H1 (cell line): ENCODE measurements around the gene PCYT1A. TPM values are rescaled to one million over a fixed set of nuclear protein-coding genes. Genes with fewer than 3 reads are reported as not detected.

Source experiments
- CTCF ChIA-PET: fragments of 300-600 bp; sonication (Branson Sonifier 250); formaldehyde crosslinking; loops from one replicate; lab custom pipeline; 2021; ENCODE audit not compliant: partially characterized antibody; lab: Charles Lee
- POLR2A ChIA-PET: fragments of 300-600 bp; sonication (Branson Sonifier 250); formaldehyde crosslinking; loops from one replicate; lab custom pipeline; 2021; ENCODE audit warnings: inconsistent platforms; ENCODE audit not compliant: partially characterized antibody; lab: Charles Lee
- DNase-seq, 2 experiments: peaks; one replicate each; pipeline versions ENCODE4 v3.0.0 to v3.0.0-alpha.2; 2010 to 2022; ENCODE audit warnings: low spot score in 2 of 2, low read depth in 1 of 2, mixed read lengths in 1 of 2
- FAIRE-seq: peaks from 2 replicates; lab custom pipeline; 2011; peaks lifted over from hg19 to GRCh38; lab: Jason Lieb, UNC
- H2AFZ ChIP-seq: 2 replicates; pipeline ENCODE4 v1.8.1; 2012; ENCODE audit warnings: low read length, inconsistent platforms
- H2AK5ac ChIP-seq: 2 replicates; pipeline ENCODE4 v1.6.1; 2013; ENCODE audit warnings: low read depth, low read length
- H2BK120ac ChIP-seq: replicated peaks from 2 replicates; pipeline ENCODE3; 2013; ENCODE audit warnings: low read depth, low read length, inconsistent platforms
- H2BK12ac ChIP-seq: 2 replicates; pipeline ENCODE4 v1.6.1; 2013; ENCODE audit warnings: low read depth, low read length
- H2BK15ac ChIP-seq: 2 replicates; pipeline ENCODE4 v1.6.1; 2013; ENCODE audit warnings: low read length
- H2BK20ac ChIP-seq: 2 replicates; pipeline ENCODE4 v1.6.1; 2013; ENCODE audit warnings: low read length
- H2BK5ac ChIP-seq: 2 replicates; pipeline ENCODE4 v1.6.1; 2013; ENCODE audit warnings: low read depth, low read length
- H3K14ac ChIP-seq: 2 replicates; pipeline ENCODE4 v1.6.1; 2013; ENCODE audit warnings: inconsistent platforms; ENCODE audit not compliant: insufficient read length
- H3K18ac ChIP-seq: 2 replicates; pipeline ENCODE4 v1.6.1; 2013; ENCODE audit warnings: low read length; ENCODE audit errors: extremely low read depth
- H3K23ac ChIP-seq: 2 replicates; pipeline ENCODE4 v1.6.1; 2013; ENCODE audit warnings: inconsistent platforms; ENCODE audit not compliant: insufficient read length
- H3K23me2 ChIP-seq: 2 replicates; pipeline ENCODE4 v1.6.1; 2013; ENCODE audit warnings: low read depth, low read length
- H3K27ac ChIP-seq: 2 replicates; pipeline ENCODE4 v1.6.1; 2011; ENCODE audit warnings: low read depth, low read length, inconsistent platforms
- H3K27me3 ChIP-seq, 4 experiments: replicated peaks in 1 of 4; 1 replicate in 1 of 4; 2 replicates in 3 of 4; pipeline versions ENCODE4 v1.6.1 to v1.8.1; 2011 to 2013; ENCODE audit warnings: low read length in 3 of 4, mild to moderate bottlenecking in 3 of 4, inconsistent platforms in 2 of 4, mixed read lengths in 2 of 4, moderate library complexity in 1 of 4; ENCODE audit not compliant: control insufficient read depth in 3 of 4, insufficient read depth in 3 of 4; ENCODE audit errors: extremely low read depth in 1 of 4
- H3K36me3 ChIP-seq, 4 experiments: 2 replicates each; pipeline versions ENCODE4 v1.6.1 to v1.8.1; 2011 to 2013; ENCODE audit warnings: mild to moderate bottlenecking in 4 of 4, low read length in 3 of 4, moderate library complexity in 2 of 4, control low read depth in 1 of 4, inconsistent platforms in 1 of 4; ENCODE audit not compliant: insufficient read depth in 4 of 4, control insufficient read depth in 2 of 4
- H3K4ac ChIP-seq: replicated peaks from 2 replicates; pipeline ENCODE3; 2013; ENCODE audit warnings: low read length, low read depth, mixed read lengths, inconsistent platforms; ENCODE audit not compliant: insufficient read length
- H3K4me1 ChIP-seq, 4 experiments: replicated peaks in 1 of 4; 1 replicate in 1 of 4; 2 replicates in 3 of 4; pipeline versions ENCODE4 v1.6.1 to v1.8.1; 2011 to 2013; ENCODE audit warnings: low read length in 3 of 4, inconsistent platforms in 2 of 4, mixed read lengths in 1 of 4; ENCODE audit not compliant: insufficient read depth in 4 of 4, control insufficient read depth in 3 of 4
- H3K4me2 ChIP-seq, 2 experiments: 2 replicates each; pipeline versions ENCODE4 v1.6.1 to v1.8.1; 2011 to 2013; ENCODE audit warnings: low read depth in 2 of 2, low read length in 2 of 2, control low read depth in 1 of 2, inconsistent platforms in 1 of 2, mild to moderate bottlenecking in 1 of 2; ENCODE audit not compliant: insufficient read depth in 1 of 2
- H3K4me3 ChIP-seq, 4 experiments: fragments of 200-600, 300-600 bp in 1 of 4; sonication (generic), shearing (Covaris generic), sonication (Bioruptor Twin) in 1 of 4; 2 replicates each; pipeline versions ENCODE4 v1.5.1 to v1.8.1; 2011 to 2016; ENCODE audit warnings: low read length in 4 of 4, low read depth in 3 of 4, control low read depth in 2 of 4, inconsistent platforms in 2 of 4, mild to moderate bottlenecking in 2 of 4, mixed read lengths in 1 of 4, moderate library complexity in 1 of 4; ENCODE audit not compliant: insufficient read depth in 2 of 4; ENCODE audit errors: extremely low read depth in 1 of 4
- H3K56ac ChIP-seq: replicated peaks from 2 replicates; pipeline ENCODE3; 2013; ENCODE audit warnings: low read depth, mild to moderate bottlenecking, mixed read lengths, low read length, inconsistent platforms; ENCODE audit not compliant: insufficient read length
- H3K79me1 ChIP-seq: 2 replicates; pipeline ENCODE4 v1.6.1; 2013; ENCODE audit warnings: low read depth, low read length, control low read depth
- H3K79me2 ChIP-seq, 2 experiments: 2 replicates each; pipeline versions ENCODE4 v1.6.1 to v1.8.1; 2012 to 2013; ENCODE audit warnings: low read length in 2 of 2, mild to moderate bottlenecking in 2 of 2, inconsistent platforms in 1 of 2; ENCODE audit not compliant: insufficient read depth in 2 of 2, control insufficient read depth in 1 of 2
- H3K9ac ChIP-seq, 4 experiments: replicated peaks in 1 of 4; 1 replicate in 1 of 4; 2 replicates in 3 of 4; pipeline versions ENCODE4 v1.6.1 to v1.8.1; 2011 to 2013; ENCODE audit warnings: low read depth in 3 of 4, low read length in 3 of 4, control low read depth in 2 of 4, mild to moderate bottlenecking in 2 of 4, moderate library complexity in 2 of 4, inconsistent platforms in 1 of 4; ENCODE audit errors: extremely low read depth in 1 of 4
- H3K9me3 ChIP-seq, 2 experiments: 2 replicates each; pipeline versions ENCODE4 v1.6.1 to v1.8.1; 2012 to 2013; ENCODE audit warnings: mild to moderate bottlenecking in 2 of 2, moderate library complexity in 2 of 2, control low read depth in 1 of 2, inconsistent platforms in 1 of 2, low read depth in 1 of 2, low read length in 1 of 2, mixed read lengths in 1 of 2; ENCODE audit not compliant: insufficient read depth in 2 of 2
- H4K20me1 ChIP-seq, 2 experiments: replicated peaks in 1 of 2; 2 replicates each; pipeline versions ENCODE3 to v1.8.1; 2011 to 2013; ENCODE audit warnings: inconsistent platforms in 2 of 2, low read length in 2 of 2, mild to moderate bottlenecking in 1 of 2; ENCODE audit not compliant: insufficient read depth in 2 of 2, control insufficient read depth in 1 of 2
- H4K5ac ChIP-seq: 2 replicates; pipeline ENCODE4 v1.6.1; 2013; ENCODE audit warnings: low read length, low read depth, mixed read lengths, inconsistent platforms; ENCODE audit not compliant: insufficient read length
- H4K8ac ChIP-seq: 2 replicates; pipeline ENCODE4 v1.8.0; 2013; ENCODE audit warnings: mild to moderate bottlenecking, moderate library complexity, low read length, inconsistent platforms; ENCODE audit not compliant: insufficient read depth; ENCODE audit errors: extremely low read depth
- H4K91ac ChIP-seq: replicated peaks from 2 replicates; pipeline ENCODE3; 2013; ENCODE audit warnings: low read length, mixed read lengths, inconsistent platforms; ENCODE audit not compliant: insufficient read length
- BACH1 ChIP-seq: IDR thresholded peaks from 2 replicates; pipeline ENCODE4 v1.6.1; 2012; ENCODE audit warnings: low read length, improper control_type of control experiment
- CHD2 ChIP-seq: IDR thresholded peaks from 2 replicates; pipeline ENCODE4 v1.6.1; 2012; ENCODE audit warnings: low read length, improper control_type of control experiment
- MAFK ChIP-seq: IDR thresholded peaks from 2 replicates; pipeline ENCODE4 v1.6.1; 2012; ENCODE audit warnings: low read depth, mild to moderate bottlenecking, improper control_type of control experiment, low read length
- TAF7 ChIP-seq: optimal IDR thresholded peaks from 2 replicates; pipeline ENCODE3; 2011; ENCODE audit warnings: low read depth, mild to moderate bottlenecking, inconsistent platforms, low read length, moderate library complexity, borderline replicate concordance
- whole genome bisulfite sequencing, 2 experiments: shearing (Covaris generic) in 1 of 2; methylation state at CpG; one replicate each; pipeline versions ENCODE4 v1.1.6 to v1.1.7; 2013 to 2015; ENCODE audit warnings: low lambda C conversion rate in 2 of 2, mixed read lengths in 2 of 2, inconsistent platforms in 1 of 2, low coverage in 1 of 2, missing lambda C conversion rate in 1 of 2; ENCODE audit not compliant: insufficient replicate concordance in 2 of 2, insufficient coverage in 1 of 2, insufficient read length in 1 of 2; ENCODE audit errors: extremely low coverage in 1 of 2, missing lambda C conversion rate in 1 of 2; 5-methylcytosine and 5-hydroxymethylcytosine counted together
- polyA plus RNA-seq, 7 experiments: library from polyadenylated mRNA; depleted of rRNA in 3 of 7; stranded (reverse) in 5 of 7; unstranded in 2 of 7; fragments of >200 nt in 5 of 7; fragments of 200-250 nt in 2 of 7; gene quantifications; 1 replicate in 5 of 7; 2 replicates in 1 of 7; 4 replicates in 1 of 7; pipeline versions ENCODE4 v1.2.1 to v1.2.3, GENCODE V29; 2011 to 2013; ENCODE audit warnings: missing spikeins in 2 of 7, mixed read lengths in 2 of 7
- total RNA-seq: library from RNA; stranded (reverse); fragmentation: NEBNext Ultra II Directional; extraction: Animal tissue kit (Norgen Biotek cat#: 25700); gene quantifications from 2 replicates; pipeline ENCODE4 v1.2.1, GENCODE V29; 2021

The PCYT1A gene
- total and polyA plus RNA-seq, 2 of the 8 experiments (the other 6 are each of a cell fraction or from before 2014, with no cell fraction given): 19.9 to 31.8 TPM

- Histone ChIP-seq H4K20me1 (no peaks in the 10 kb centered on the region), H4K5ac (no peak overlapping the region), H3K23me2 (peaks cover 1% of the 10 kb centered on the region; the same call in 1 of the 2 replicates), H2AK5ac (no peak overlapping the region), H3K79me2 (no peaks in the 10 kb centered on the region), H3K79me1 (no peaks in the 10 kb centered on the region), H3K23ac (no peak overlapping the region), H3K27ac (no peak overlapping the region), H4K91ac (no peak overlapping the region), H2BK12ac (no peak overlapping the region), H3K4me1 (no peaks in the 10 kb centered on the region), H4K8ac (no peak overlapping the region), H2BK15ac (no peak overlapping the region), H3K27me3 (no peaks in the 10 kb centered on the region), H3K56ac (no peak overlapping the region), H3K14ac (no peak overlapping the region), H3K4ac (no peak overlapping the region), H3K18ac (no peak overlapping the region), H2BK5ac (no peak overlapping the region), H3K9ac (no peak overlapping the region), H2BK20ac (no peak overlapping the region), H2BK120ac (no peak overlapping the region), H3K9me3 (no peaks in the 10 kb centered on the region), H3K4me3 (no peak overlapping the region), H3K36me3 (0 out of 8 replicates have a peak, but pooled peaks cover 0 to 2% (median 0%) of the 10 kb centered on the region in 4 experiments), H3K4me2 (no peak overlapping the region), H2AFZ (no peak overlapping the region)
- no peak for TF ChIP-seq MAFK
- TF ChIP-seq BACH1: no peak
- no peak for TF ChIP-seq TAF7
- no peak for TF ChIP-seq CHD2
- no peak for DNase-seq
- WGBS, 2 experiments: 88% methylated on average over 2 of the region's 2 CpGs; no CpG with 5 or more reads in 1 of the 2 experiments
- CTCF ChIA-PET: interaction anchor here (0.8 to 1.2 kb wide), 2 partner anchors 19 to 55 kb away, joined by 3 to 4 read pairs; no protein-coding TSS in a partner anchor
- no peak for FAIRE-seq
- POLR2A ChIA-PET: interaction anchor here (1.3 kb wide), 2 partner anchors 9 to 11 kb away, joined by 3 read pairs; partner anchors contain the start of gene PCYT1A
Measured at GRCh38 chr3:196298521-196298920, 11.0 kb upstream of the PCYT1A start.
